Astrocyte (in vitro differentiated cells and primary cell): ENCODE data around the gene LCN10. TPM values are rescaled to one million over a fixed set of nuclear protein-coding genes. Genes with fewer than 3 reads are reported as not detected.

Experiments used
- DNase-seq: peaks from one replicate; pipeline ENCODE4 v3.0.0-alpha.2; 2010; ENCODE audit warnings: low read depth
- FAIRE-seq: peaks from 2 replicates; lab custom pipeline; 2011; peaks lifted over from hg19 to GRCh38; lab: Jason Lieb, UNC
- H2AFZ ChIP-seq: 2 replicates; pipeline ENCODE4 v1.6.0; 2012; ENCODE audit warnings: low read depth, low read length, inconsistent platforms
- H3K27ac ChIP-seq: 2 replicates; pipeline ENCODE4 v1.5.1; 2011; ENCODE audit warnings: low read depth, low read length, inconsistent platforms
- H3K27me3 ChIP-seq: 2 replicates; pipeline ENCODE4 v1.6.0; 2011; ENCODE audit warnings: low read length, inconsistent platforms; ENCODE audit not compliant: insufficient read depth
- H3K36me3 ChIP-seq: 2 replicates; pipeline ENCODE4 v1.5.1; 2011; ENCODE audit warnings: low read length, inconsistent platforms; ENCODE audit not compliant: insufficient read depth
- H3K4me1 ChIP-seq: 2 replicates; pipeline ENCODE4 v1.5.1; 2011; ENCODE audit warnings: low read length, inconsistent platforms; ENCODE audit not compliant: insufficient read depth
- H3K4me2 ChIP-seq: 2 replicates; pipeline ENCODE4 v1.6.0; 2012; ENCODE audit warnings: low read length, inconsistent platforms
- H3K4me3 ChIP-seq: 2 replicates; pipeline ENCODE4 v1.5.1; 2011; ENCODE audit warnings: low read depth, mild to moderate bottlenecking, low read length, inconsistent platforms; ENCODE audit not compliant: insufficient read depth
- H3K79me2 ChIP-seq: 2 replicates; pipeline ENCODE4 v1.6.0; 2012; ENCODE audit warnings: mild to moderate bottlenecking, low read length, inconsistent platforms; ENCODE audit not compliant: insufficient read depth
- H3K9ac ChIP-seq: 2 replicates; pipeline ENCODE4 v1.6.0; 2012; ENCODE audit warnings: mild to moderate bottlenecking, low read length, inconsistent platforms
- H3K9me3 ChIP-seq: 2 replicates; pipeline ENCODE4 v1.5.1; 2012; ENCODE audit warnings: low read depth, mild to moderate bottlenecking, low read length, inconsistent platforms; ENCODE audit not compliant: insufficient read depth
- H4K20me1 ChIP-seq: 2 replicates; pipeline ENCODE4 v1.6.0; 2012; ENCODE audit warnings: low read length, inconsistent platforms; ENCODE audit not compliant: insufficient read depth
- H3K27ac Mint-ChIP-seq: one replicate; pipeline ENCODE4 v1.8.0; 2021; ENCODE audit warnings: mild to moderate bottlenecking, mixed read lengths; ENCODE audit not compliant: unreplicated experiment
- H3K27me3 Mint-ChIP-seq: one replicate; pipeline ENCODE4 v1.8.0; 2021; ENCODE audit warnings: low read depth, mixed read lengths; ENCODE audit not compliant: unreplicated experiment
- H3K36me3 Mint-ChIP-seq: one replicate; pipeline ENCODE4 v1.8.0; 2021; ENCODE audit warnings: low read depth, mixed read lengths; ENCODE audit not compliant: unreplicated experiment
- H3K4me1 Mint-ChIP-seq: one replicate; pipeline ENCODE4 v1.8.0; 2021; ENCODE audit warnings: low read depth, mixed read lengths; ENCODE audit not compliant: unreplicated experiment
- H3K4me3 Mint-ChIP-seq: one replicate; pipeline ENCODE4 v1.8.0; 2021; ENCODE audit warnings: mild to moderate bottlenecking, moderate library complexity, mixed read lengths; ENCODE audit not compliant: unreplicated experiment
- H3K9me3 Mint-ChIP-seq: one replicate; pipeline ENCODE4 v1.8.0; 2021; ENCODE audit warnings: mild to moderate bottlenecking, mixed read lengths; ENCODE audit not compliant: unreplicated experiment
- CTCF ChIP-seq: IDR thresholded peaks from 2 replicates; pipeline ENCODE4 v1.5.1; 2011; ENCODE audit warnings: low read depth, mild to moderate bottlenecking, inconsistent platforms, low read length, moderate library complexity; ENCODE audit not compliant: insufficient read depth
- EZH2 ChIP-seq: IDR thresholded peaks from 2 replicates; pipeline ENCODE4 v1.6.1; 2012; ENCODE audit warnings: mild to moderate bottlenecking, low read length, inconsistent platforms; ENCODE audit not compliant: insufficient read depth
- total RNA-seq: library from RNA; stranded (reverse); gene quantifications from 2 replicates; pipeline ENCODE4 v1.2.1, GENCODE V29; 2021

Gene LCN10
- total RNA-seq, 1 donor from 2014 or later: not detected

- no peak overlapping the region for H3K4me2 ChIP-seq
- no peaks in the 10 kb centered on the region for H3K36me3 Mint-ChIP-seq
- H3K9ac ChIP-seq: no peak overlapping the region
- TF ChIP-seq EZH2 (no peak), CTCF (no peak)
- H3K9me3 ChIP-seq: no peaks in the 10 kb centered on the region
- no peaks in the 10 kb centered on the region for H3K36me3 ChIP-seq
- no peak overlapping the region for H3K4me3 ChIP-seq
- H3K27me3 Mint-ChIP-seq: peaks cover 9% of the 10 kb centered on the region
- no peak for DNase-seq
- FAIRE-seq: no peak
- H3K4me1 Mint-ChIP-seq: no peaks in the 10 kb centered on the region
- H2AFZ ChIP-seq: no peak overlapping the region
- peaks cover 19% of the 10 kb centered on the region for H3K27me3 ChIP-seq
- H3K9me3 Mint-ChIP-seq: no peaks in the 10 kb centered on the region
- no peak overlapping the region for H3K4me3 Mint-ChIP-seq
- no peaks in the 10 kb centered on the region for H3K4me1 ChIP-seq
- H3K27ac ChIP-seq: no peak overlapping the region
- H3K27ac Mint-ChIP-seq: no peak overlapping the region
- H3K79me2 ChIP-seq: no peaks in the 10 kb centered on the region
- H4K20me1 ChIP-seq: no peaks in the 10 kb centered on the region
Observed at GRCh38 chr9:136744773-136745172, 2.0 kb upstream of the LCN10 start.

DNA sequence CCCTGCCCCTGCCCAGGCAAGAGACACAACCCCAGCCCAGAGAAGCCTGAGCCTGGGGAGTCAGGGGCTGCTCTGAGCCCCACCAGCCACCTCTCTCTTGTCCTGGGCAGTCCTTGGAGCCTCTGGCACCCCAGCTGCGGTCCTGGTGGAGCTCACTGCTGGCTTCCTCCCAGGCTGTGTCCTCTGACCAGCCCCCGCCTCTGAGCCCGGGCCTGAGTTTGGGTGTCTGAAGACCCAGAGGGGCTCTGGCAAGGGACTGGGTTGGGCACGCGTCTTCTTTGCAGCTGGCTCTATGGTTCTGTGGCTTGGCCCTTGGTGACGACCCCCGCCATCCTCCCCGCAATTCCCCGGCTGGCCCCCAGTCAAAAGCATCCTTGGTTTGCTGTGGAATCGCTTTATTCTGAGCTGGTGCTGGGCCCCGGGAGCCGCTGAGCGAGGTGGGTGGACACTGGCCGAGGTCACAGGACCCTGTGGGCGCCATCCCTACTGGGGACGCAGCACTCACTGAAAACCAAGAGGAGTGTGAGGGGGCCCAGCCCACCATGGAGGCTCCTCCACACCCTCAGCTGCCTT, 985 bp upstream of the LCN10 start:
- Histone ChIP-seq H3K9ac (no peak overlapping the region), H3K9me3 (no peaks in the 10 kb centered on the region), H3K27me3 (peaks cover 19% of the 10 kb centered on the region), H3K27ac (no peak overlapping the region), H3K4me2 (no peak overlapping the region), H3K4me1 (no peaks in the 10 kb centered on the region), H3K4me3 (no peak overlapping the region), H2AFZ (no peak overlapping the region), H3K79me2 (no peaks in the 10 kb centered on the region), H3K36me3 (no peaks in the 10 kb centered on the region), H4K20me1 (no peaks in the 10 kb centered on the region)
- TF ChIP-seq CTCF (no peak), EZH2 (no peak)
- DNase-seq (no peak), FAIRE-seq (no peak)
- no peaks in the 10 kb centered on the region for H3K4me1 Mint-ChIP-seq
- H3K27me3 Mint-ChIP-seq: peaks cover 15% of the 10 kb centered on the region
- H3K4me3 Mint-ChIP-seq: no peak overlapping the region
- no peaks in the 10 kb centered on the region for H3K36me3 Mint-ChIP-seq
- no peak overlapping the region for H3K27ac Mint-ChIP-seq
- no peaks in the 10 kb centered on the region for H3K9me3 Mint-ChIP-seq

DNA sequence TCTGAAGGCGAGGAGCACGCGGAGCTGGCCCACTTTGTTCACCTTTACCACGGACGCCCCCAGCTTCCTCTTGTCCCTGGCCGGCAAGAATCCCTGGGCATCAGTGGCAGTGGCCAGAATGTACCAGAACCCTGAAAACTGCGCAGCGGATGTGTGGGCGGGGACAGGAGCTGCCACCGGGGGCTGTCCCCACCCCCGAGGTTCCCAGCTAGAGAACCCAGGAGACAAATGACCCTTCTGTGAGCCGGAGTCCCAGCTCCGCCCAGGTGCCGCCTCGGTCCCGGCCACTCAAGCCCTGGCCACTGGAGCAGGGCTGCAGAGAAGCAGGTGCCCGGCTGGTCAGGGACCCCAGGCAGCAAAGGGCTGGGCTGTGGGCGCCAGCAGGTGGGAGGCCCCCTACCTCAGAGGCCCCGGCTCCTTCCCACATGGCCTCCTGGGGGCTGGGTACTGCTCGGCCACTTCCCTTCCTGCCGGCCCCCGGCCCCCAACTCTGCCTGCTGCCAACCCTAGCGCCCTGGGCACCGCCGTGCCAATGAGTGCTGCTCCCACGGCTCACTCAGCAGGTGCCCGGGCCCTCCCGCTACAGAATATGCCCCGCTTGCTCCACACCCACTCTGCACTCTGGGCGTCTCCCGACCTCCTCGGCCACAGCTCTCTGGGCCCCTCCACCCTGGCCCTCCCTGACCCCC, 713 bp downstream of the LCN10 start:
- Mint-ChIP-seq H3K9me3 (peaks cover 3% of the 10 kb centered on the region), H3K27me3 (peaks cover 12% of the 10 kb centered on the region), H3K4me1 (no peaks in the 10 kb centered on the region), H3K4me3 (no peak overlapping the region), H3K36me3 (no peaks in the 10 kb centered on the region), H3K27ac (no peak overlapping the region)
- TF ChIP-seq EZH2 (peak; percentile 92), CTCF (no peak)
- Histone ChIP-seq H3K4me2 (no peak overlapping the region), H3K4me3 (no peak overlapping the region), H3K36me3 (no peaks in the 10 kb centered on the region), H3K4me1 (no peaks in the 10 kb centered on the region), H4K20me1 (no peaks in the 10 kb centered on the region), H3K9me3 (no peaks in the 10 kb centered on the region), H2AFZ (no peak overlapping the region), H3K79me2 (no peaks in the 10 kb centered on the region), H3K27me3 (peaks cover 19% of the 10 kb centered on the region), H3K27ac (no peak overlapping the region), H3K9ac (no peak overlapping the region)
- DNase-seq: no peak
- FAIRE-seq: no peak
